Smooth muscle cell (in vitro differentiated cells): ENCODE measurements around the gene C1orf226. TPM values are rescaled to one million over a fixed set of nuclear protein-coding genes. Genes with fewer than 3 reads are reported as not detected.
"Not testable (repeated sequence)": the region's sequence is repeated elsewhere in the genome, so short reads cannot be mapped to it uniquely, and the experiment has no call there.

Experiments used
- DNase-seq: peaks from one replicate; lab custom pipeline; 2025; ENCODE audit not compliant: unreplicated experiment; lab: John Stamatoyannopoulos, UW
- H2AFZ ChIP-seq: fragments of 200-600 bp; sonication (generic); 2 replicates; pipeline ENCODE4 v1.6.0; 2016; ENCODE audit warnings: antibody characterized with exemption, low read depth, mild to moderate bottlenecking
- H3F3A ChIP-seq: fragments of 200-600 bp; sonication (generic); 2 replicates; pipeline ENCODE4 v1.6.0; 2017; ENCODE audit warnings: antibody characterized with exemption, low read depth
- H3K27ac ChIP-seq: fragments of 200-600 bp; sonication (generic); 2 replicates; pipeline ENCODE4 v1.5.1; 2016; ENCODE audit warnings: low read depth, mild to moderate bottlenecking
- H3K27me3 ChIP-seq: fragments of 200-600 bp; sonication (generic); 2 replicates; pipeline ENCODE4 v1.6.1; 2016; ENCODE audit warnings: low read depth, mild to moderate bottlenecking
- H3K36me3 ChIP-seq: fragments of 200-600 bp; sonication (generic); 2 replicates; pipeline ENCODE4 v1.5.1; 2016; ENCODE audit warnings: low read depth
- H3K4me1 ChIP-seq: fragments of 200-600 bp; sonication (generic); 2 replicates; pipeline ENCODE4 v1.5.1; 2016; ENCODE audit warnings: low read depth
- H3K4me2 ChIP-seq: fragments of 200-600 bp; sonication (generic); 2 replicates; pipeline ENCODE4 v1.6.0; 2016; ENCODE audit warnings: mild to moderate bottlenecking
- H3K4me3 ChIP-seq: fragments of 200-600 bp; sonication (generic); 2 replicates; pipeline ENCODE4 v1.5.1; 2016; ENCODE audit warnings: mild to moderate bottlenecking
- H3K79me2 ChIP-seq: fragments of 200-600 bp; sonication (generic); 2 replicates; pipeline ENCODE4 v1.6.0; 2016; ENCODE audit warnings: low read depth, mild to moderate bottlenecking
- H3K9ac ChIP-seq: fragments of 200-600 bp; sonication (generic); 2 replicates; pipeline ENCODE4 v1.6.0; 2016; ENCODE audit warnings: low read depth
- H3K9me3 ChIP-seq: fragments of 200-600 bp; sonication (generic); replicated peaks from 2 replicates; pipeline ENCODE4 v1.5.1; 2016; ENCODE audit warnings: low read depth
- H4K20me1 ChIP-seq: fragments of 200-600 bp; sonication (generic); 2 replicates; pipeline ENCODE4 v1.6.0; 2016; ENCODE audit warnings: low read depth
- WGBS: methylation state at CpG from one replicate; pipeline ENCODE4 v1.1.7; 2016; ENCODE audit warnings: low lambda C conversion rate; 5-methylcytosine and 5-hydroxymethylcytosine counted together
- polyA plus RNA-seq: library from polyadenylated mRNA; unstranded; fragments of >200 nt; fragmentation: Nextera tagmentation; extraction: Ambion mirVana; gene quantifications from 2 replicates; pipeline ENCODE4 v1.2.1, GENCODE V29; 2016
- total RNA-seq: library from RNA; depleted of rRNA; stranded (reverse); fragments of >200 nt; gene quantifications from 2 replicates; pipeline ENCODE4 v1.2.3, GENCODE V29; 2014
- TF ChIP-seq, protein P1 (sequence below): fragments of 200-600 bp; sonication (generic); IDR thresholded peaks from 2 replicates; pipeline ENCODE4 v1.5.1; 2017; ENCODE audit warnings: borderline replicate concordance, mild to moderate bottlenecking, antibody characterized with exemption; ENCODE audit not compliant: insufficient read depth, poor library complexity, severe bottlenecking

C1orf226 gene
- total and polyA plus RNA-seq, 2 experiments from 2014 or later = 0.39 to 1.2 TPM

DNA sequence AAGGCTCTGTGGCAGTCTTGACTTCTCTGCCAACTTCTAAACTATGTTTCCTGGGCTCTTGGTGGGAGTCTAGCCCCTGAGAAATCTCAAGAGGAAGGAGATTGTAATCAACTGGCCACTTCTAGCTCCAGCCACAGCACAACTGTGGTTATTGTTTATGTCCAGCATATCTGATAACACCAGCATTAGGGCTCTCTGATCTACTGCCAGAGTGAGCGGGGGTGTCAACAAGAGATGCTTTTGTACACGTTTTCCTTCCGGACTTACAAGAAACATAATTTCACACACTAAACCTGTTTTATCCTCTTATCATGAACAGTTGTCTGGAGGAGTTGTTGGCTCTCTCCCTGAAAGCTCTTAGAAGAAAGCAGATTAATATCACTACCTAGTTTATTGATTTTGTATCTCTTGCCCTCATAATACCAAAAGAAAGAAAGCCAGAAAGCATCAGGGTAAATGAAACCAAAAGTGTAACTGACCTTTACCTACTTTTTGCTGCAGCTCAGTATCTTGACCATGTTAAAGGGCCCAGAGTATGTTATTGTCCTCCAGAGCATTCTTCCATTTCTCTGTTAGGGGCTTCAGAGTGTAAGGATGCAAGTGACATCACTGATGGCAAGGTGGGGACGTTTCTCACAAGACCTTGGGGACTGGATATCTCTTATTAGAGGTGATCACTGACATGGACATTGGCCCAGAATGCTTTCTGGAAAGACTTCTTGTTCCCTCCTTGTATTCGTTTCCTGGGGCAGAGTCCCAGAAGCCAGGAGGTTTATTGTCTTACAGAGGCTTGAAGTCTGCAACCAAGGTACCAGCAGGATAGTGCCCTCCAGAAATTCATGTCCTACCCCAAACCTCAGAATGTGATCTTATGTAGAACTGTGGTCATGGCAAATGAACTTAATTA is 40.0 kb downstream of the C1orf226 start:
- H3K27ac ChIP-seq = no peak overlapping the region
- 70% methylated on average over 5 of the region's 5 CpGs for WGBS
- peaks cover 4% of the 10 kb centered on the region for H3K9me3 ChIP-seq
- no peaks in the 10 kb centered on the region for H3K36me3 ChIP-seq
- no peak overlapping the region for H3K9ac ChIP-seq
- no peaks in the 10 kb centered on the region for H3K79me2 ChIP-seq
- no peaks in the 10 kb centered on the region for H4K20me1 ChIP-seq
- no peak overlapping the region for H2AFZ ChIP-seq
- no peaks in the 10 kb centered on the region for H3K27me3 ChIP-seq
- DNase-seq = no peak
- no peaks in the 10 kb centered on the region for H3F3A ChIP-seq
- TF ChIP-seq, protein P1, sequence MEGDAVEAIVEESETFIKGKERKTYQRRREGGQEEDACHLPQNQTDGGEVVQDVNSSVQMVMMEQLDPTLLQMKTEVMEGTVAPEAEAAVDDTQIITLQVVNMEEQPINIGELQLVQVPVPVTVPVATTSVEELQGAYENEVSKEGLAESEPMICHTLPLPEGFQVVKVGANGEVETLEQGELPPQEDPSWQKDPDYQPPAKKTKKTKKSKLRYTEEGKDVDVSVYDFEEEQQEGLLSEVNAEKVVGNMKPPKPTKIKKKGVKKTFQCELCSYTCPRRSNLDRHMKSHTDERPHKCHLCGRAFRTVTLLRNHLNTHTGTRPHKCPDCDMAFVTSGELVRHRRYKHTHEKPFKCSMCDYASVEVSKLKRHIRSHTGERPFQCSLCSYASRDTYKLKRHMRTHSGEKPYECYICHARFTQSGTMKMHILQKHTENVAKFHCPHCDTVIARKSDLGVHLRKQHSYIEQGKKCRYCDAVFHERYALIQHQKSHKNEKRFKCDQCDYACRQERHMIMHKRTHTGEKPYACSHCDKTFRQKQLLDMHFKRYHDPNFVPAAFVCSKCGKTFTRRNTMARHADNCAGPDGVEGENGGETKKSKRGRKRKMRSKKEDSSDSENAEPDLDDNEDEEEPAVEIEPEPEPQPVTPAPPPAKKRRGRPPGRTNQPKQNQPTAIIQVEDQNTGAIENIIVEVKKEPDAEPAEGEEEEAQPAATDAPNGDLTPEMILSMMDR = no peak
- H3K4me2 ChIP-seq = no peak overlapping the region
- no peak overlapping the region for H3K4me3 ChIP-seq
- H3K4me1 ChIP-seq = no peaks in the 10 kb centered on the region

DNA sequence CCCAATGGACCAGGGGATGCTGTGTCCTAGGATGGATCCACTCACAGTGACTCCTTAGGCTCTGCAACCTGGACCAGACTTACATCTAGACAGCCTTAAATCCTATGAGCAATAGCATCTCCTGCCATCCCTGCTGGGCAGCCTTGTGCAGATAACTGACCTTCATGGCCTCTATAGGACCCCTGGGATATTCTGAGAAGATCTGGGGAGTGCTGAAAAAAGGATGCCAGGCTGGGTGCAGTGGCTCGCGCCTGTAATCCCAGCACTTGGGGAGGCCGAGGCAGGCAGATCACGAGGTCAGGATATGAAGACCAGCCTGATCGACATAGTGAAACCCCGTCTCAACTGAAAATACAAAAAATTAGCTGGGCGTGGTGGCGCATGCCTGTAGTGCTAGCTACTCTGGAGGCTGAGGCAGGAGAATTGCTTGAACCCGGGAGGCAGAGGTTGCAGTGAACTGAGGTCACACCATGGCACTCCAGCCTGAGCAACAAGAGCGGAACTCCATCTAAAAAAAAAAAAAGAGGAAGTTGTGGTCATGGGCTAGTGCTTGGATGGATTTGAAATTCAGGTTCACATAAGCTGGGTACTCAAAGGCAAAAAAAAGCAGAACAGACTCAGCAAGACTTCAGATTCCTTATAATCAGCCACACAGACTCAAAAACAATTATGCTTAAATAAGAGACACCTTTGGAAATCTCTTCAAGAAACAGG is 41.3 kb downstream of the C1orf226 start:
- H3K4me2 ChIP-seq = no peak overlapping the region
- no peaks in the 10 kb centered on the region for H3K79me2 ChIP-seq
- no peaks in the 10 kb centered on the region for H3K27me3 ChIP-seq
- no peaks in the 10 kb centered on the region for H3K36me3 ChIP-seq
- H3F3A ChIP-seq = no peaks in the 10 kb centered on the region
- H4K20me1 ChIP-seq = no peaks in the 10 kb centered on the region
- no peak overlapping the region for H3K4me3 ChIP-seq
- H3K4me1 ChIP-seq = no peaks in the 10 kb centered on the region
- no peak overlapping the region for H2AFZ ChIP-seq
- no peak overlapping the region for H3K27ac ChIP-seq
- H3K9me3 ChIP-seq = peaks cover 4% of the 10 kb centered on the region
- TF ChIP-seq, protein P1 = no peak
- DNase-seq = no peak
- H3K9ac ChIP-seq = no peak overlapping the region
- WGBS = 87% methylated on average over 10 of the region's 10 CpGs

DNA sequence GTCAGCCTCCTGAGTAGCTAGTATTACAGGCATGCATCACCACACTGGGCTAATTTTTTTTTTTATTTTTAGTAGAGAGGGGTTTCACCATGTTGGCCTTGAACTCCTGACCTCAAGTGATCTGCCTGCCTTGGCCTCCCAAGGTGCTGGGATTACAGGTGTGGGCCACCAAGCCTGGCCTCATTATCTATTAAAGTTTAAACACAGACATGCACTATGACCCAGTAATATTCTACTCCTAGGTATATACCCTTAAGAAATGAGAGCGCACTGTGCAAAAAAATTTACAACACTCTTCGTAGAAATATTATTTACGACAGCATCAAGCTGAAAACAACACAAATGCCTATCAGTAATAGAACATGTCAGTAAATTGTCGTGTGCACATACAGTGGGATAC is 49.1 kb downstream of the C1orf226 start:
- TF ChIP-seq, protein P1 = no peak
- DNase-seq = no peak
- no peak overlapping the region for H3K9ac ChIP-seq
- no peak overlapping the region for H3K4me2 ChIP-seq
- no peak overlapping the region for H3K27ac ChIP-seq
- H2AFZ ChIP-seq = no peak overlapping the region
- no peaks in the 10 kb centered on the region for H4K20me1 ChIP-seq
- WGBS = 88% methylated on average over 4 of the region's 4 CpGs
- H3K36me3 ChIP-seq = no peaks in the 10 kb centered on the region
- H3F3A ChIP-seq = no peaks in the 10 kb centered on the region
- no peaks in the 10 kb centered on the region for H3K27me3 ChIP-seq
- no peaks in the 10 kb centered on the region for H3K9me3 ChIP-seq
- H3K79me2 ChIP-seq = no peaks in the 10 kb centered on the region
- H3K4me1 ChIP-seq = no peaks in the 10 kb centered on the region
- no peak overlapping the region for H3K4me3 ChIP-seq

DNA sequence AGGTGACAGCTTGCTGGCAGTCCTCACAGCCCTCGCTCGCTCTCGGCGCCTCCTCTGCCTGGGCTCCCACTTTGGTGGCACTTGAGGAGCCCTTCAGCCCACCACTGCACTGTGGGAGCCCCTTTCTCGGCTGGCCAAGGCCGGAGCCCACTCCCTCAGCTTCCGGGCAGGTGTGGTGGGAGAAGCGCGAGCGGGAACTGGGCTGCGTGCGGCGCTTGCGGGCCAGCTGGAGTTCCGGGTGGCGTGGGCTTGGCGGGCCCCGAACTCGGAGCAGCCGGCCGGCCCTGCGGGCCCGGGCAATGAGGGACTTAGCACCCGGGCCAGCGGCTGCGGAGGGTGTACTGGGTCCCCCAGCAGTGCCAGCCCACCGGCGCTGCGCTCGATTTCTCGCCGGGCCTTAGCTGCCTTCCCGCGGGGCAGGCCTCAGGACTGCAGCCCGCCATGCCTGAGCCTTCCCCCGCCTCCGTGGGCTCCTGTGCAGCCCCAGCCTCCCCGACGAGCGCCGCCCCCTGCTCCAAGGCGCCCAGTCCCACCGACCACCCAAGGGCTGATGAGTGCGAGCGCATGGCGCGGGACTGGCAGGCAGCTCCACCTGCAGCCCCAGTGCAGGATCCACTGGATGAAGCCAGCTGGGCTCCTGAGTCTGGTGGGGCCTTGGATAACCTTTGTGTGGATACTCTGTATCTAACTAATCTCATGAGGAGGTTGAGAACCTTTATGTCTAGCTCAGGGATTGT is 51.6 kb downstream of the C1orf226 start:
- H3K79me2 ChIP-seq, DNase-seq, H3K36me3 ChIP-seq, H3K9me3 ChIP-seq, H2AFZ ChIP-seq, H3K4me1 ChIP-seq, H4K20me1 ChIP-seq, H3F3A ChIP-seq, H3K4me3 ChIP-seq, H3K9ac ChIP-seq, H3K27ac ChIP-seq, H3K4me2 ChIP-seq, H3K27me3 ChIP-seq: not testable (repeated sequence)
- 97% methylated on average over 36 of the region's 47 CpGs for WGBS
